ENCODE measurements around the gene ZNF532.
A peak's percentile ranks its signal among the peaks of the same experiment; 100 is the strongest.

The ZNF532 gene

GRCh38 chr18:58951986-58952702, 87.5 kb downstream of the ZNF532 start:
- DNase-seq, result no peak

- no peak for DNase-seq
Measured at GRCh38 chr18:58952858-58953257, 88.2 kb downstream of the ZNF532 start.

DNA sequence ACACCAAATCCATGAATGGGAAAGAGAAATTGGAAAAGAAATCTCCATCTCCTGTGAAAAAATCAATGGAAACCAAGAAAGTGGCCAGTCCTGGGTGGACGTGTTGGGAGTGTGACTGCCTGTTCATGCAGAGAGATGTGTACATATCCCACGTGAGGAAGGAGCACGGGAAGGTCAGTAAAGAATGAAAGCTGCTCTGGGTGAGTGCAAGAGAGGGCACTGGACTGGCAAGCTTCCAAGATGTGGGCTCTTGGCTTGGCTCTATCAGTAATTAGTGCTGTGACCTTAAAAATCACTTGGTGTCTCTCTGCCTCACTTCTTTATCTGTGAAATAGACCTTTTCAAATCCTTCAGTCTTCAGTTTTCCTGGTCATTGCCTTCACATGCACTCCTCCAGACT, 89.0 kb downstream of the ZNF532 start:
- peak; percentile 59 for DNase-seq

DNA sequence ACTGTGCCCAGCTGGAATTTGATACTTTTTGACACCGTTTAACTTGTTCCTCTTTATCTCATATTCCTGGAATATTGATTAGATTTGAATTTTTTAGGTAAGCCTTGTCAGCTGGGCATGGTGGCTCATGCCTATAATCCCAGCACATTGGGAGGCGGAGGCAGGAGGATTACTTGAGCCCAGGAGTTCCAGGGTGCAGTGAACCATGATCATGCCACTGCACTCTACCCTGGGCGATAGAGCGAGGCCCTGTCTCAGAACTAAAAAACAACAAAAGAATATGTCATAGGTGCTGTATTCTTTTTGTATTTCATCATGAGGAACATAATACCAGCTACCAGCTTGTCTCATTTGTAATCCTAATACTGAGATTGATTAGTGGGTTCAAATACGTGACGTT, 90.3 kb downstream of the ZNF532 start:
- DNase-seq, result no peak

GRCh38 chr18:58955738-58956137, 91.1 kb downstream of the ZNF532 start:
- DNase-seq, result no peak

- DNase-seq, result no peak
Measured at GRCh38 chr18:58958628-58959027, 94.0 kb downstream of the ZNF532 start.

DNA sequence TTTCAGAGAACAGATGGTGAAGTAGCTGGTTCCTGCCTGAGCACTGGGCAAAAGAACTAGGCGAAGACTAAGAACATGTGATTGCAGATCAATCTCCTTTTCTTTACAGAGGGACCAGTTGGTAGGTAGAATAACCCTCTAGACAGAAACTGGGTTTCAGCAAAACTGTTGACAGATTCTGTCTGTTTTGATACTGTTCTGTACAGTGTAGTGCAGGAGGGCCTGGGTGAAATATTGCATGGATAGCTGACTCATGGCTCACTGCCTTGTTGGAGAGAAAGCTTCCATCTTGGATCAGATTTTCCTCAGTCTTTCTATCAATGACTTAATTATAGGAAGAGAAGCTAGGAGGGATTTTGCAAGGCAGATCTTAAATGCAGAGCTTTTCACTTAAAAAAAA, 95.8 kb downstream of the ZNF532 start:
- no peak for DNase-seq

GRCh38 chr18:58960946-58961722, 96.5 kb downstream of the ZNF532 start:
- DNase-seq, result no peak

DNA sequence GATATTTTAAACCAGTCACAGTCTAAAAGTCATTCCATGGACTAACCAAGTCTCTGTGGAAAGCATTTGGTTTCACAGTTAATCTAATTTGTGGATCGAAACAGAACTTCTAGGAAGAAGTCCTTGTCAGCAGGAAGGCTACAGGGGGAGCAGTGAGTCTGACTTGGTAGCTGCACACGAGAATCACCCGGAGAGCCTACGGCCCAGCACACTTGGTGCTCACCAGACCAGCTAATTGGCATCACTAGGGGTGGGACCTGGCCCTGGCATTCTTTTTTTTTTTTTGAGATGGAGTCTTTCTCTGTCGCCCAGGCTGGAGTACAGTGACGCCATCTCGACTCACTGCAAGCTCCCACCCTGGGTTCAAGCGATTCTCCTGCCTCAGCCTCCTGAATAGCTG, 97.7 kb downstream of the ZNF532 start:
- DNase-seq, result no peak

GRCh38 chr18:58965291-58966004, 100.8 kb downstream of the ZNF532 start:
- DNase-seq, result no peak

GRCh38 chr18:58966005-58966677, 101.5 kb downstream of the ZNF532 start:
- DNase-seq, result no peak

GRCh38 chr18:58966704-58967103, 102.0 kb downstream of the ZNF532 start:
- DNase-seq, result no peak

GRCh38 chr18:58967751-58968254, 103.1 kb downstream of the ZNF532 start:
- DNase-seq, result no peak

DNA sequence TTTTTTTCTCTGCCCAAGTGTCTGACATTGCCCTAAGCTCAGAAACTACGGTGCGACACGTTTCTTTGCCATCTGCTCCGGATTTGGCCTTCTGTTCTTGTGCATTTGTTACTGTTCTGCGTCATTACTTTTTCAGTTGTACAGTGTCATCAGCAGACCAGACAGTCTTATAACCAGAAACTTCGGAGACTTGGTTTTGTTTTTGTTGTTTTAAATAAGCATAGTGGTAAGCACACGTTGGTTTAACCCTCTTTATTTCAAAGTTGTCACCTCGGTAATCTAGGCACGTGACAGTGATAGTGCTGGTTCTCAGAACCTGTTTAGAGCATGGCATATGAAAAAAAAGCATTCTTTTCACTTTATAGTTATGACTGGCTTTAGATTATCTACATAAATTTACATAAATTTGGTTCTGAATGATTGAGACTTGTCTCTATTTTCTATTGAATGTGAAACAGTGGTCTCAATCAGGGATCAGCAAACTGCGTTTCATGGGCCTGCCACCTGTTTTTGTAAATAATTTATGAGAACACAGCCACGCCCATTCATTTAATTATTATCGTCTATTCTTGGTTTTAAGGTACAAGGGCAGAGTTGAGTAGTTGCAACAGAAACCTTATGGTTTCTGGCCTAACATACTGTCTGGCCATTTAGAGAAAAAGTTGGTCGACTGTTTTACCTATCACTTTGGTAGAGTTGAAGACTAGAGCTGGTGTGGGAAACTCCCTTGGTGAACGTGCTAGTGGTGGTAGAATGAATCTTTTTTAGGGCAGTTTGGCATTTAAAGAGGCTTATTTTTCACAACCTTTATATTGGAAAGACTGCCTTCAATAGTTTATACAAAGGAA, 106.5 kb downstream of the ZNF532 start:
- no peak for DNase-seq

GRCh38 chr18:58975296-58975695, 110.6 kb downstream of the ZNF532 start:
- no peak for DNase-seq

DNA sequence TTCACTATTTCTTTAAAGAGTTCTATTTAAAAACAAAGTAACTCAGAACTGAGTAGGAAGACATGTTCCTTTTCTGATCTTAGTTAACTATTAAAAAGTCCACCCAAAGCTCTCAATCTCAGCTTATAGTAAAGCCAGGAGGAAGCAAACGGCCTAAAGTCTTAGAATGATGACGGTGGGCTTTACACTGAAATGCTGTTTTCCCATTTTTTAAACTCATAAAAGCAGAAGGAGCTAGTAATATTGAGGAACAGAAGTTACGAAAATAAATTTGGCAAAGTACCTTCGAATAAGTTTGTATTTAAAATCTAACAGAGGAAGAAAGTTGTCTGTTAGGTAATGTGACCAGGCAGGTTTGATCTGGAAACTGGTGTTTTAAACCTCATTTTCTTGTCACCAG, 111.1 kb downstream of the ZNF532 start:
- no peak for DNase-seq

DNA sequence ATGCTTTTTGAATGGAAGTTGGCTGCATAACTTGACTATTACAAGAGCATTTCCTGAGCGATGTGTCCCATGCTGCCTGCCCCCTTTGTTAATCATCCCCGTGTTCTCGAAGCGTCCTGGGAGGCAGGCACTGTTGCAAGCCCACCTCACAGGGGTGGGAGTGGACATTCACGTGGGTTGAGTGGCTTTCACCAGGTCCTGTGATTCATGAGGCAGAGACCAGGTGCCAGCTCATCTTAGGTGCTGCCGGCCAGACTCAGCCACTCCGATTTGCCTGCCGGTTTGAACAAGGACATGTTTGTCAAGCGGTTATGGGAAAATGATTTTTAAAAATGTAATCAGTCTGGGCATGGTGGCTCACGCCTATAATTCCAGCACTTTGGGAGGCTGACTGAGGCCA, 112.5 kb downstream of the ZNF532 start:
- DNase-seq, result no peak

DNA sequence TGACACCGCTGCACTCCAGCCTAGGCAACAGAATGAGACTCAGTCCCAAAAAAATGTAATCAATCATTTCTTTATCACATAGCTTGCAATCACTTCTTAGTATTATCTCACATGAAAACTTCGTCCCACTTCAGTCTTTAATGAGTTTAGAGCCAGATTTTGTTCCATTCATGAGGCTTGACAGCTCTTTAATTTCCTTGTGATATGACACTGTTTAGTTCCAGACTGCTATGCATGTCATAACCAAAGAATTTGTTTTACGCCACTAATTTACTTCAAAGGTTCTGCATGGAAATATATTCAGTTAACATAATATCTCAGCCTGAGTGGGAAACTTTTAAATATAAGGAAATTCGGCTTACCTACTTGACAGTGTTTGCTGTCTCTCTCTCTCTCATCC, 113.1 kb downstream of the ZNF532 start:
- no peak for DNase-seq

GRCh38 chr18:58978916-58979315, 114.2 kb downstream of the ZNF532 start:
- no peak for DNase-seq

- no peak for DNase-seq
Measured at GRCh38 chr18:58979615-58980014, 114.9 kb downstream of the ZNF532 start.

DNA sequence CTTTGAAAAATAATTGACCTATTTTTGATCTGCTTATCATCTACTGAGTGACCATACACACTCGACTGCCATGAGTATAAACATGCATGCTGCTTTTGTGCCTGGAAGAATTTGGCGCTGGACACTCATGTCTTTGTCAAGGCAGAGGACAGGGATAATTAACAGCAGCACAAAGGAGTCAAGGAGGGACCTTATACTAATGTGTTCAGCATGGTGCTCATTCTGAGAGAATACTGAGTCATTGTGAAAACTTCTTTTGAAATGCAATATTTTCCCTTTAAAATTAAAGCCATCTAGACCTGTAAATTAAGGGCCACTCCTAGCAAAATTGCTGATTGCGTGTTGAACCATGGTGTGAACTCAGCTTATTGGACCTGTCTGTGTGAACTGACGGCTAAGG, 116.3 kb downstream of the ZNF532 start:
- no peak for DNase-seq

All from NCI-H1105 (cell line).